Smooth muscle cell (in vitro differentiated cells): ENCODE data around the gene AXIN2. TPM values are rescaled to one million over a fixed set of nuclear protein-coding genes. Genes with fewer than 3 reads are reported as not detected.

Source experiments
- DNase-seq: peaks from one replicate; lab custom pipeline; 2025; ENCODE audit not compliant: unreplicated experiment; lab: John Stamatoyannopoulos, UW
- H2AFZ ChIP-seq: fragments of 200-600 bp; sonication (generic); 2 replicates; pipeline ENCODE4 v1.6.0; 2016; ENCODE audit warnings: antibody characterized with exemption, low read depth, mild to moderate bottlenecking
- H3F3A ChIP-seq: fragments of 200-600 bp; sonication (generic); 2 replicates; pipeline ENCODE4 v1.6.0; 2017; ENCODE audit warnings: antibody characterized with exemption, low read depth
- H3K27ac ChIP-seq: fragments of 200-600 bp; sonication (generic); 2 replicates; pipeline ENCODE4 v1.5.1; 2016; ENCODE audit warnings: low read depth, mild to moderate bottlenecking
- H3K27me3 ChIP-seq: fragments of 200-600 bp; sonication (generic); 2 replicates; pipeline ENCODE4 v1.6.1; 2016; ENCODE audit warnings: low read depth, mild to moderate bottlenecking
- H3K36me3 ChIP-seq: fragments of 200-600 bp; sonication (generic); 2 replicates; pipeline ENCODE4 v1.5.1; 2016; ENCODE audit warnings: low read depth
- H3K4me1 ChIP-seq: fragments of 200-600 bp; sonication (generic); 2 replicates; pipeline ENCODE4 v1.5.1; 2016; ENCODE audit warnings: low read depth
- H3K4me2 ChIP-seq: fragments of 200-600 bp; sonication (generic); 2 replicates; pipeline ENCODE4 v1.6.0; 2016; ENCODE audit warnings: mild to moderate bottlenecking
- H3K4me3 ChIP-seq: fragments of 200-600 bp; sonication (generic); 2 replicates; pipeline ENCODE4 v1.5.1; 2016; ENCODE audit warnings: mild to moderate bottlenecking
- H3K79me2 ChIP-seq: fragments of 200-600 bp; sonication (generic); 2 replicates; pipeline ENCODE4 v1.6.0; 2016; ENCODE audit warnings: low read depth, mild to moderate bottlenecking
- H3K9ac ChIP-seq: fragments of 200-600 bp; sonication (generic); 2 replicates; pipeline ENCODE4 v1.6.0; 2016; ENCODE audit warnings: low read depth
- H3K9me3 ChIP-seq: fragments of 200-600 bp; sonication (generic); replicated peaks from 2 replicates; pipeline ENCODE4 v1.5.1; 2016; ENCODE audit warnings: low read depth
- H4K20me1 ChIP-seq: fragments of 200-600 bp; sonication (generic); 2 replicates; pipeline ENCODE4 v1.6.0; 2016; ENCODE audit warnings: low read depth
- CTCF ChIP-seq: fragments of 200-600 bp; sonication (generic); IDR thresholded peaks from 2 replicates; pipeline ENCODE4 v1.5.1; 2017; ENCODE audit warnings: borderline replicate concordance, mild to moderate bottlenecking, antibody characterized with exemption; ENCODE audit not compliant: insufficient read depth, poor library complexity, severe bottlenecking
- WGBS: methylation state at CpG from one replicate; pipeline ENCODE4 v1.1.7; 2016; ENCODE audit warnings: low lambda C conversion rate; 5-methylcytosine and 5-hydroxymethylcytosine counted together
- polyA plus RNA-seq: library from polyadenylated mRNA; unstranded; fragments of >200 nt; fragmentation: Nextera tagmentation; extraction: Ambion mirVana; gene quantifications from 2 replicates; pipeline ENCODE4 v1.2.1, GENCODE V29; 2016
- total RNA-seq: library from RNA; depleted of rRNA; stranded (reverse); fragments of >200 nt; gene quantifications from 2 replicates; pipeline ENCODE4 v1.2.3, GENCODE V29; 2014

The AXIN2 gene
- total and polyA plus RNA-seq, 2 experiments from 2014 or later = 13.8 to 14.2 TPM

GRCh38 chr17:65604070-65604469 lies 42.6 kb upstream of the AXIN2 start:
- 87% methylated on average over 4 of the region's 4 CpGs for WGBS
- DNase-seq = no peak
- Histone ChIP-seq H3K4me2 (no peak overlapping the region), H3K4me3 (no peak overlapping the region), H3F3A (no peaks in the 10 kb centered on the region), H3K9me3 (no peaks in the 10 kb centered on the region), H3K4me1 (peaks cover 11% of the 10 kb centered on the region), H3K36me3 (no peaks in the 10 kb centered on the region), H3K27me3 (no peaks in the 10 kb centered on the region), H3K79me2 (no peaks in the 10 kb centered on the region), H4K20me1 (no peaks in the 10 kb centered on the region), H3K27ac (no peak overlapping the region), H3K9ac (no peak overlapping the region), H2AFZ (no peak overlapping the region)
- no peak for TF ChIP-seq CTCF

DNA sequence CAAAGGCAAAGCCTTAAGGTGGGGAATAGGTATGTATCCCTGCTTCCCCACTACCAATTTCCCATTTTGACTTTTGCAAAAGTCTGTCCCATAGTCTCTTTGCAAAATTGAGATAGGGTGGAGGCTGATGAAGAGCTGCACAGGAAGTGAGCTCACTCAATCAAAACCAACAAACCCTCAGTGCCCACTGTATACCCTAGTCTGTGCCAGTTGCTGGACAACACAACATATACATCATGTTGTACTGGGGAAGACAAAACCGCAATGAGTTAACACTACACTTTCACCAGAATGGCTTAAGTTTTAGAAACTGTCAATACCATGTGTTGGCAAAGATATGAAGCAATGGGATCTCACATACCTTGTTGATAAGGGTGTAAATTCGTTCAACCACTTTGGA lies 40.4 kb upstream of the AXIN2 start:
- Histone ChIP-seq H3K4me3 (no peak overlapping the region), H3K27me3 (no peaks in the 10 kb centered on the region), H4K20me1 (no peaks in the 10 kb centered on the region), H3K9ac (no peak overlapping the region), H3K9me3 (no peaks in the 10 kb centered on the region), H3K27ac (no peak overlapping the region), H3F3A (no peaks in the 10 kb centered on the region), H3K79me2 (no peaks in the 10 kb centered on the region), H3K4me2 (no peak overlapping the region), H3K4me1 (peaks cover 11% of the 10 kb centered on the region), H3K36me3 (no peaks in the 10 kb centered on the region), H2AFZ (no peak overlapping the region)
- no peak for DNase-seq
- TF ChIP-seq CTCF = no peak
- 92% methylated on average over 2 of the region's 2 CpGs for WGBS

DNA sequence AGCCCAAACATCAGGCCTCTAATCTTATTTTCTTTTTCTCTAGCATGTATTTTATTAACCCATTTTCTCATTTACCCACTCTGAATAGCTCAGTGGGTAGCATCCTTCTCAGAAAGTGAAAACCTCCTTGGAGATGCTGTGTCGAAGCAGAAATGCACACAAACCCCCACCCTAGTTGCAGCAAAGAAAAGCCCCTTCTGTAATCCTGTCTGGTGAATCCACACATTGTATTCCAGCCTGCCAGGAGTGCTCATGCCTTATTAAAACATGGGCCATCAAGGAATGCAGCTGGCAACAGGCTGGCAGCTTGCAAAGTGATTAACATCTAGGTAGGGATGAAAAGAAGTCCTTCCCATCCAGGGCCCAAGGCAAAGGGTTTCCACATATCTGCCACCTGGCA lies 39.7 kb upstream of the AXIN2 start:
- no peak overlapping the region for H3K9ac ChIP-seq
- H3F3A ChIP-seq = no peaks in the 10 kb centered on the region
- H3K4me3 ChIP-seq = no peak overlapping the region
- no peak overlapping the region for H3K27ac ChIP-seq
- H4K20me1 ChIP-seq = no peaks in the 10 kb centered on the region
- no peak overlapping the region for H3K4me2 ChIP-seq
- H3K4me1 ChIP-seq = peaks cover 11% of the 10 kb centered on the region
- H3K27me3 ChIP-seq = no peaks in the 10 kb centered on the region
- DNase-seq = no peak
- TF ChIP-seq CTCF = no peak
- no peaks in the 10 kb centered on the region for H3K36me3 ChIP-seq
- H3K79me2 ChIP-seq = no peaks in the 10 kb centered on the region
- H3K9me3 ChIP-seq = no peaks in the 10 kb centered on the region
- WGBS = 90% methylated on average over 1 of the region's 1 CpG
- H2AFZ ChIP-seq = no peak overlapping the region

- Histone ChIP-seq H3K4me1 (peaks cover 11% of the 10 kb centered on the region), H3K9ac (no peak overlapping the region), H4K20me1 (no peaks in the 10 kb centered on the region), H3F3A (peaks cover under 1% of the 10 kb centered on the region), H3K4me3 (no peak overlapping the region), H3K36me3 (no peaks in the 10 kb centered on the region), H3K4me2 (no peak overlapping the region), H3K27ac (no peak overlapping the region), H3K9me3 (no peaks in the 10 kb centered on the region), H3K79me2 (no peaks in the 10 kb centered on the region), H3K27me3 (no peaks in the 10 kb centered on the region), H2AFZ (no peak overlapping the region)
- DNase-seq = no peak
- WGBS = 67% methylated on average over 1 of the region's 1 CpG
- no peak for TF ChIP-seq CTCF
Observed at GRCh38 chr17:65600518-65600917, 39.1 kb upstream of the AXIN2 start.
